ENCODE measurements around the gene SPTBN5.

- TF ChIP-seq OSR1 (CRISPR knock-in tag; IDR thresholded peaks at IDR 0.05): no peak
- no peak for TF ChIP-seq ZNF70 (CRISPR knock-in tag; IDR thresholded peaks at IDR 0.05)
- TF ChIP-seq PATZ1 (CRISPR knock-in tag; IDR thresholded peaks at IDR 0.05; ENCODE audit: borderline replicate concordance): no peak
- TF ChIP-seq GLIS3 (CRISPR knock-in tag; IDR thresholded peaks at IDR 0.05): no peak
- TF ChIP-seq ZNF8 (CRISPR knock-in tag; IDR thresholded peaks at IDR 0.05): no peak
- no peak for TF ChIP-seq SNAI2 (CRISPR knock-in tag; IDR thresholded peaks at IDR 0.05)
- no peak for TF ChIP-seq ZFP3 (CRISPR knock-in tag; IDR thresholded peaks at IDR 0.05)
- no peak for TF ChIP-seq ARNTL (CRISPR knock-in tag; IDR thresholded peaks at IDR 0.05; ENCODE audit: borderline replicate concordance, low read depth)
- TF ChIP-seq, protein P1, sequence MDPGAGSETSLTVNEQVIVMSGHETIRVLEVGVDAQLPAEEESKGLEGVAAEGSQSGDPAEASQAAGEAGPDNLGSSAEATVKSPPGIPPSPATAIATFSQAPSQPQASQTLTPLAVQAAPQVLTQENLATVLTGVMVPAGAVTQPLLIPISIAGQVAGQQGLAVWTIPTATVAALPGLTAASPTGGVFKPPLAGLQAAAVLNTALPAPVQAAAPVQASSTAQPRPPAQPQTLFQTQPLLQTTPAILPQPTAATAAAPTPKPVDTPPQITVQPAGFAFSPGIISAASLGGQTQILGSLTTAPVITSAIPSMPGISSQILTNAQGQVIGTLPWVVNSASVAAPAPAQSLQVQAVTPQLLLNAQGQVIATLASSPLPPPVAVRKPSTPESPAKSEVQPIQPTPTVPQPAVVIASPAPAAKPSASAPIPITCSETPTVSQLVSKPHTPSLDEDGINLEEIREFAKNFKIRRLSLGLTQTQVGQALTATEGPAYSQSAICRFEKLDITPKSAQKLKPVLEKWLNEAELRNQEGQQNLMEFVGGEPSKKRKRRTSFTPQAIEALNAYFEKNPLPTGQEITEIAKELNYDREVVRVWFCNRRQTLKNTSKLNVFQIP (CRISPR knock-in tag; IDR thresholded peaks at IDR 0.05; ENCODE audit: borderline replicate concordance, low read depth): no peak
- TF ChIP-seq, protein P2, sequence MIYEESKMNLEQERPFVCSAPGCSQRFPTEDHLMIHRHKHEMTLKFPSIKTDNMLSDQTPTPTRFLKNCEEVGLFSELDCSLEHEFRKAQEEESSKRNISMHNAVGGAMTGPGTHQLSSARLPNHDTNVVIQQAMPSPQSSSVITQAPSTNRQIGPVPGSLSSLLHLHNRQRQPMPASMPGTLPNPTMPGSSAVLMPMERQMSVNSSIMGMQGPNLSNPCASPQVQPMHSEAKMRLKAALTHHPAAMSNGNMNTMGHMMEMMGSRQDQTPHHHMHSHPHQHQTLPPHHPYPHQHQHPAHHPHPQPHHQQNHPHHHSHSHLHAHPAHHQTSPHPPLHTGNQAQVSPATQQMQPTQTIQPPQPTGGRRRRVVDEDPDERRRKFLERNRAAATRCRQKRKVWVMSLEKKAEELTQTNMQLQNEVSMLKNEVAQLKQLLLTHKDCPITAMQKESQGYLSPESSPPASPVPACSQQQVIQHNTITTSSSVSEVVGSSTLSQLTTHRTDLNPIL (CRISPR knock-in tag; IDR thresholded peaks at IDR 0.05; ENCODE audit: low read depth): no peak
- TF ChIP-seq ZFP30 (CRISPR knock-in tag; IDR thresholded peaks at IDR 0.05): no peak
- no peak for TF ChIP-seq ESRRG (CRISPR knock-in tag; IDR thresholded peaks at IDR 0.05)
- no peak for TF ChIP-seq TCF4 (CRISPR knock-in tag; IDR thresholded peaks at IDR 0.05; ENCODE audit: borderline replicate concordance)
- no peak for TF ChIP-seq RARB (CRISPR knock-in tag; IDR thresholded peaks at IDR 0.05)
Observed at GRCh38 chr15:41891946-41892345, 1.9 kb downstream of the SPTBN5 start.
